ENCODE measurements around the gene LAIR1. TPM values are rescaled to one million over a fixed set of nuclear protein-coding genes. Genes with fewer than 3 reads are reported as not detected.

LAIR1 gene
- total and polyA plus RNA-seq, 2 experiments from 2014 or later: 0.20 to 2.2 TPM

DNA sequence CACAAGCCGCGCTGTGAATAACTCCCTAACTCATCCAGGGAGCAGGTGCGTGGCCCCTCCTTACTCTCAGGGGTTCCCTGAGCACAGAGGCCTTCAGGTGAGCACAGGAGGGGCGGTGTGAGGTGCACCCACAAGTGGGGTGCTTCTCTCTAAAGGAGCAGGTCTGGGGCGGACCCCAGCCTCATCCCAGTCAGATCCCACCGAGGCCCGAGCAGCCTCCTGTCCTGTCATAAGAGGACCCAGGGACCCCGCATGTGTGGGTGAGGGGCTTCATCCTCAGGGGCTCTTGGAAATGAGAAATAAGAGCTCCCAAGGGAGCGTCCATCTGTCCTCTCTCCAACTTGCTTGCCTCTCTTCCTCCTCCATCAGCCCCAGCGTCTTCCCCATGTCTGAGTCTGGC is 48.8 kb downstream of the LAIR1 start:
- no peak overlapping the region for H2AFZ ChIP-seq
- H3K27ac ChIP-seq: no peak overlapping the region
- DNase-seq (ENCODE audit: low spot score): no peak
- H3K4me1 ChIP-seq (ENCODE audit: insufficient read depth): no peaks in the 10 kb centered on the region
- no peaks in the 10 kb centered on the region for H3K27me3 ChIP-seq
- H3K9me2 ChIP-seq (replicated peaks; ENCODE audit: insufficient read depth): no peaks in the 10 kb centered on the region
- H3K36me3 ChIP-seq (replicated peaks; ENCODE audit: insufficient read depth, low read depth): no peaks in the 10 kb centered on the region
- no peak overlapping the region for H3K4me2 ChIP-seq
- no peaks in the 10 kb centered on the region for H3K79me2 ChIP-seq
- no peak for TF ChIP-seq CTCF (IDR thresholded peaks at IDR 0.05; ENCODE audit: poor library complexity)
- no peak for TF ChIP-seq EZH2phosphoT487 (IDR thresholded peaks at IDR 0.05; ENCODE audit: low read depth, severe bottlenecking, unreplicated experiment)
- TF ChIP-seq EZH2 (IDR thresholded peaks at IDR 0.05; ENCODE audit: borderline replicate concordance): no peak
- H4K20me1 ChIP-seq (ENCODE audit: insufficient read depth, poor library complexity, severe bottlenecking): no peaks in the 10 kb centered on the region
- WGBS (ENCODE audit: low lambda C conversion rate, missing lambda C conversion rate): 81% methylated on average over 10 of the region's 10 CpGs
- no peak overlapping the region for H3K4me3 ChIP-seq
- H3K9me3 ChIP-seq (ENCODE audit: low read depth): no peaks in the 10 kb centered on the region

DNA sequence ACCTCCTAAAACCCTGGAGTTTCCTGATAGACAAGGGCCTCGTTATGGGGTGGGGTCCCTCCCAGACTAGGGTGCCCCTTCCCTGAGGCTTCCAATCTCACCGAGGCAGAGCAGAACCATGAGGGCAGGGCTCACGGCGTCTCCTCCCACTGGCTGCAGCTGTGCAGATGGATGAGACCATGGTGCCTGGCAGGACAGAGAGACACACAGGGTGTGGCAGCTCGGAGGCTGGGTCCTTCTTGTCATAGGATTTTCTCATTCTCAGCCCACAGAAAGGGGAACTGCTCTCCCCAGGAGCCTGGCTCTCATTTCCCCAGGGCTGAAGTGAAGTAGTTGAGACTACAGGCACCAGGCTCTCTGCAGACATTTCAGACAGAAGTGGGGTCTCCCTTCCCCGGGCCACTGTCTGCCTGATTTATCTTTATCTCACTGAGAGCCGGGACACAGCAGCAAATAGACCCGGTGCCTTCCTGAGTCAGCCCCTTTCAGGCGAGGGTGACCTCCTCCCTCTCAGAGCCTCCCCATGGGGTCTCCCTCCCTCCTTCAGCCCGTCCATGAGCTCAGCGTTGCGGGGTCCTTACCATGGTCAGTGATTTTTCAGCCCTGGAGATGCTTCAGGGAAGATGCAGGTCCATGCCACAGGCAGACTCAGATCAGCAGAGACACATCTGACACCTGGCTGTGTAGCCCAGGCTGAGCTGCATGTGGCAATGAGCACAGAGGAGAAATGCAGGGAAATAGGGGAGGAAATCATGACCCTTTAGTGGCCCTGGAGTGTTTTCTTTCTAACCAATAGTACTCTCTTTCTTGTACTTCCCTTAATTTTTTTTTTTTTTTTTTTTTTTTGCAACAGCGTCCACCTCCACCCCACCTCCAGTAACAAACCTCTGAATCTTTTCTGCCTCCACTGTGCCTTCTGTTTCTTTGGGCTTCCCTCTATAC is 52.0 kb downstream of the LAIR1 start, which contains the start of gene LILRA5:
TSS of gene LILRA5 (minus strand) at position 731 of the 942 bp plus-strand sequence. CDS start at position 584, 147 bp downstream.
- H3K27ac ChIP-seq: no peak within 1 kb of the TSS
- TF ChIP-seq CTCF (IDR thresholded peaks at IDR 0.05; ENCODE audit: poor library complexity) (no peak), EZH2 (IDR thresholded peaks at IDR 0.05; ENCODE audit: borderline replicate concordance) (no peak), EZH2phosphoT487 (IDR thresholded peaks at IDR 0.05; ENCODE audit: low read depth, severe bottlenecking, unreplicated experiment) (no peak)

DNA sequence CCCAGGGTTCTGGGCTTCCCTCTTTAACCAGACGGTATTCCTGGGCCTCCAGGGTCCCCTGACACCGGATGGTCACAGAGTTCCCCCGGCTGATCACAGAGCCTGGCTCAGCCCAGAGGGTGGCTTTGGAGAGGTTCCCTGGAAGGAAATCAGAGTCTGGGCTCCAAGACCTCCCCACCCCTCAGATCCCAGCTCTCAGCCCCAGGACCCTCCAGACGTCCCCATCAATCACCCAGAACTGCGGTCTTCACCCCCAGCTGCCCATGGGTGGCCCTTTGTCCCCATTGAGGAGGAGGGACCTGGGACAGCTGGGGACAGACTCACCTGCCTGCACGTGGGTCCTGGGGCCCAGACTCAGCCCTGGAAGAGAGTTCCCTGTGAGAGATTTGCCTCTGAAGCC is 52.7 kb downstream of the LAIR1 start:
- H3K4me3 ChIP-seq: no peak overlapping the region
- H4K20me1 ChIP-seq (ENCODE audit: insufficient read depth, poor library complexity, severe bottlenecking): no peaks in the 10 kb centered on the region
- no peak for TF ChIP-seq EZH2 (IDR thresholded peaks at IDR 0.05; ENCODE audit: borderline replicate concordance)
- no peak for TF ChIP-seq EZH2phosphoT487 (IDR thresholded peaks at IDR 0.05; ENCODE audit: low read depth, severe bottlenecking, unreplicated experiment)
- no peak for TF ChIP-seq CTCF (IDR thresholded peaks at IDR 0.05; ENCODE audit: poor library complexity)
- H3K9me2 ChIP-seq (replicated peaks; ENCODE audit: insufficient read depth): no peaks in the 10 kb centered on the region
- no peaks in the 10 kb centered on the region for H3K9me3 ChIP-seq (ENCODE audit: low read depth)
- H3K27ac ChIP-seq: no peak overlapping the region
- no peaks in the 10 kb centered on the region for H3K27me3 ChIP-seq
- H3K79me2 ChIP-seq: no peaks in the 10 kb centered on the region
- no peak overlapping the region for H3K4me2 ChIP-seq
- 81% methylated on average over 5 of the region's 6 CpGs for WGBS (ENCODE audit: low lambda C conversion rate, missing lambda C conversion rate)
- H3K36me3 ChIP-seq (replicated peaks; ENCODE audit: insufficient read depth, low read depth): no peaks in the 10 kb centered on the region
- DNase-seq (ENCODE audit: low spot score): no peak
- H2AFZ ChIP-seq: no peak overlapping the region
- no peaks in the 10 kb centered on the region for H3K4me1 ChIP-seq (ENCODE audit: insufficient read depth)

More for the DNA sequence above, 52.0 kb downstream of the LAIR1 start, which contains the start of gene LILRA5:
- no peak for DNase-seq (ENCODE audit: low spot score)
- Histone ChIP-seq H3K9me2 (replicated peaks; ENCODE audit: insufficient read depth) (no peaks in the 10 kb centered on the region), H3K4me1 (ENCODE audit: insufficient read depth) (no peaks in the 10 kb centered on the region), H3K9me3 (ENCODE audit: low read depth) (no peaks in the 10 kb centered on the region), H3K36me3 (replicated peaks; ENCODE audit: insufficient read depth, low read depth) (no peaks in the 10 kb centered on the region), H3K79me2 (no peaks in the 10 kb centered on the region), H4K20me1 (ENCODE audit: insufficient read depth, poor library complexity, severe bottlenecking) (no peaks in the 10 kb centered on the region), H3K4me2 (no peak within 1 kb of the TSS), H3K4me3 (no peak within 1 kb of the TSS), H3K27me3 (no peaks in the 10 kb centered on the region), H2AFZ (no peak within 1 kb of the TSS)
- 71% methylated on average over 13 of the region's 13 CpGs for WGBS (ENCODE audit: low lambda C conversion rate, missing lambda C conversion rate)

Data from hepatocyte (in vitro differentiated cells).